Fibroblast of pulmonary artery (primary cell): ENCODE results near the gene ANGEL2.

Experiments
- DNase-seq: peaks from one replicate; pipeline ENCODE4 v3.0.0-alpha.2; 2010; ENCODE audit warnings: low read depth
- H3K4me3 ChIP-seq: replicated peaks from 2 replicates; pipeline ENCODE4 v1.5.1; 2011; ENCODE audit warnings: low read depth, mild to moderate bottlenecking, control low read depth, low read length, moderate library complexity
- CTCF ChIP-seq: IDR thresholded peaks from 2 replicates; pipeline ENCODE4 v1.5.1; 2011; ENCODE audit warnings: mild to moderate bottlenecking, control low read depth, low read length, inconsistent platforms; ENCODE audit errors: missing control alignments

ANGEL2 gene

GRCh38 chr1:212957546-212957945 is 58.1 kb downstream of the ANGEL2 start:
- no peak for TF ChIP-seq CTCF
- H3K4me3 ChIP-seq = no peak overlapping the region
- DNase-seq = no peak

- no peak for DNase-seq
- H3K4me3 ChIP-seq = no peak overlapping the region
- TF ChIP-seq CTCF = no peak
Observed at GRCh38 chr1:212955961-212956620, 59.6 kb downstream of the ANGEL2 start.

GRCh38 chr1:212955098-212955497 is 60.6 kb downstream of the ANGEL2 start:
- no peak for TF ChIP-seq CTCF
- no peak for DNase-seq
- no peak overlapping the region for H3K4me3 ChIP-seq

- no peak for TF ChIP-seq CTCF
- no peak overlapping the region for H3K4me3 ChIP-seq
- DNase-seq = no peak
Observed at GRCh38 chr1:212954514-212954913, 61.2 kb downstream of the ANGEL2 start.

GRCh38 chr1:212953321-212953720 is 62.3 kb downstream of the ANGEL2 start:
- H3K4me3 ChIP-seq = no peak overlapping the region
- no peak for TF ChIP-seq CTCF
- DNase-seq = no peak

- DNase-seq = no peak
- H3K4me3 ChIP-seq = no peak overlapping the region
- no peak for TF ChIP-seq CTCF
Observed at GRCh38 chr1:212952641-212952976, 63.1 kb downstream of the ANGEL2 start.

- DNase-seq = no peak
- TF ChIP-seq CTCF = no peak
- H3K4me3 ChIP-seq = no peak overlapping the region
Observed at GRCh38 chr1:212951947-212952640, 63.6 kb downstream of the ANGEL2 start.
